Mesenchymal stem cell (in vitro differentiated cells and primary cell): ENCODE data around the gene CLCNKA.

Source experiments
- DNase-seq: peaks from one replicate; pipeline ENCODE4 v3.0.0-alpha.2; 2013
- H2AFZ ChIP-seq: one replicate; pipeline ENCODE4 v1.6.1; 2013; ENCODE audit warnings: low read depth, mild to moderate bottlenecking, control low read depth, inconsistent platforms, low read length, moderate library complexity
- H2AK5ac ChIP-seq: 2 replicates; pipeline ENCODE4 v1.6.1; 2013; ENCODE audit warnings: low read length, moderate library complexity, mild to moderate bottlenecking, inconsistent platforms; ENCODE audit not compliant: severe bottlenecking
- H2BK120ac ChIP-seq: one replicate; pipeline ENCODE4 v1.6.1; 2013; ENCODE audit warnings: low read depth, mild to moderate bottlenecking, inconsistent platforms, low read length, moderate library complexity
- H2BK12ac ChIP-seq, 2 experiments: one replicate each; pipeline ENCODE4 v1.6.1; 2013; ENCODE audit warnings: inconsistent platforms in 2 of 2, low read length in 2 of 2, mild to moderate bottlenecking in 2 of 2, moderate library complexity in 2 of 2, control low read depth in 1 of 2
- H2BK15ac ChIP-seq: one replicate; pipeline ENCODE4 v1.6.1; 2013; ENCODE audit warnings: mild to moderate bottlenecking, low read depth, inconsistent platforms; ENCODE audit not compliant: poor library complexity, severe bottlenecking
- H2BK5ac ChIP-seq: 2 replicates; pipeline ENCODE4 v1.6.1; 2013; ENCODE audit warnings: low read depth, mild to moderate bottlenecking, low read length, control low read depth, inconsistent platforms; ENCODE audit not compliant: poor library complexity, severe bottlenecking
- H3K14ac ChIP-seq, 2 experiments: one replicate each; pipeline ENCODE4 v1.6.1; 2013; ENCODE audit warnings: inconsistent platforms in 2 of 2, low read length in 2 of 2, control low read depth in 1 of 2, mild to moderate bottlenecking in 1 of 2, moderate library complexity in 1 of 2
- H3K18ac ChIP-seq, 2 experiments: one replicate each; pipeline ENCODE4 v1.6.1; 2013; ENCODE audit warnings: inconsistent platforms in 2 of 2, low read length in 2 of 2, control low read depth in 1 of 2, low read depth in 1 of 2, mild to moderate bottlenecking in 1 of 2
- H3K23ac ChIP-seq, 2 experiments: one replicate each; pipeline ENCODE4 v1.6.1; 2013; ENCODE audit warnings: inconsistent platforms in 2 of 2, low read length in 2 of 2, mild to moderate bottlenecking in 2 of 2, moderate library complexity in 2 of 2, control low read depth in 1 of 2
- H3K27ac ChIP-seq: 2 replicates; pipeline ENCODE4 v1.5.1; 2013; ENCODE audit warnings: mild to moderate bottlenecking, moderate library complexity, low read length, control low read depth, inconsistent platforms; ENCODE audit not compliant: poor library complexity, severe bottlenecking
- H3K27me3 ChIP-seq, 2 experiments: 2 replicates each; pipeline versions ENCODE4 v1.6.1 to v1.7.0; 2013; ENCODE audit warnings: low read length in 2 of 2, mild to moderate bottlenecking in 2 of 2, moderate library complexity in 2 of 2, control low read depth in 1 of 2, inconsistent platforms in 1 of 2; ENCODE audit not compliant: control insufficient read depth in 1 of 2, insufficient read depth in 1 of 2
- H3K36me3 ChIP-seq, 2 experiments: 2 replicates each; pipeline versions ENCODE4 v1.6.1 to v1.7.0; 2013; ENCODE audit warnings: low read length in 2 of 2, control low read depth in 1 of 2, inconsistent platforms in 1 of 2, low read depth in 1 of 2, mild to moderate bottlenecking in 1 of 2; ENCODE audit not compliant: insufficient read depth in 2 of 2, control insufficient read depth in 1 of 2
- H3K4ac ChIP-seq, 2 experiments: one replicate each; pipeline ENCODE4 v1.6.1; 2013; ENCODE audit warnings: inconsistent platforms in 2 of 2, low read length in 2 of 2, mild to moderate bottlenecking in 2 of 2, moderate library complexity in 2 of 2, control low read depth in 1 of 2, low read depth in 1 of 2
- H3K4me1 ChIP-seq: 2 replicates; pipeline ENCODE4 v1.6.1; 2013; ENCODE audit warnings: low read depth, low read length, control low read depth; ENCODE audit not compliant: control insufficient read depth, insufficient read depth
- H3K4me2 ChIP-seq: 2 replicates; pipeline ENCODE4 v1.6.1; 2013; ENCODE audit warnings: low read length, mild to moderate bottlenecking, inconsistent platforms; ENCODE audit not compliant: poor library complexity, severe bottlenecking
- H3K4me3 ChIP-seq, 2 experiments: 2 replicates each; pipeline versions ENCODE4 v1.5.1 to v1.7.0; 2013; ENCODE audit warnings: low read length in 2 of 2, mild to moderate bottlenecking in 2 of 2, control low read depth in 1 of 2, low read depth in 1 of 2; ENCODE audit not compliant: insufficient read depth in 1 of 2
- H3K79me1 ChIP-seq: replicated peaks from 2 replicates; pipeline ENCODE4 v1.6.1; 2013; ENCODE audit warnings: mild to moderate bottlenecking, control low read depth, low read length, inconsistent platforms; ENCODE audit not compliant: poor library complexity, severe bottlenecking
- H3K9ac ChIP-seq: 2 replicates; pipeline ENCODE4 v1.7.0; 2013; ENCODE audit warnings: mild to moderate bottlenecking, low read length, moderate library complexity
- H3K9me3 ChIP-seq: 2 replicates; pipeline ENCODE4 v1.7.0; 2013; ENCODE audit warnings: mild to moderate bottlenecking, low read length; ENCODE audit not compliant: control insufficient read depth
- H4K8ac ChIP-seq: one replicate; pipeline ENCODE4 v1.6.1; 2013; ENCODE audit warnings: inconsistent platforms, mild to moderate bottlenecking, low read length, moderate library complexity
- H4K91ac ChIP-seq: one replicate; pipeline ENCODE4 v1.6.1; 2013; ENCODE audit warnings: mild to moderate bottlenecking, low read length, inconsistent platforms
- WGBS: methylation state at CpG from one replicate; pipeline ENCODE4 v1.1.7; 2013; ENCODE audit warnings: mixed read lengths; 5-methylcytosine and 5-hydroxymethylcytosine counted together

The CLCNKA gene

DNA sequence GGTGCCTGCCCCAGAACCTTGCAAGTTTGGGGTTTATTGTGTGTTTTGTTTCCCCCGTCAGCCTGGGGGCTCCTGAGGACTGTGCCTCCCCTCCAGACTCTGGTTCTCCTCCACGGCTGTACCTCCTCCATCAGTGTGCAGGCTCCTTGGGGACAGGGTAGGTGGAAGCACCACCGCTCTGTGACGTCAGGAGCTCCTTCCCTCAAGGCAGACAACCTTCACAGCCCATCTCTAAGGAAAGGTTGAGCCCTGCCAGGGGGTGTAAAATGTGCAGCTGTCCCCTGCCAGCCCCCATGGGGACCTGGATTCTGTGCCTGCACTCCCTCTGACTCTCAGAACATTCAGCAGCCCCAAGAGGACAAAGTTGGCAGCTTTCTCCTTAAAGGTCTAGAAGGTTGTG is 3.5 kb upstream of the CLCNKA start:
- Histone ChIP-seq H3K4ac (peak overlapping the region; percentile 73 to 85), H3K23ac (peak overlapping the region in 1 of 2 experiments; percentile 42), H3K79me1 (no peaks in the 10 kb centered on the region), H3K18ac (peak overlapping the region; percentile 78 to 94), H4K8ac (peak overlapping the region; percentile 67), H2BK12ac (peak overlapping the region; percentile 34 to 79), H3K4me1 (peaks cover 40% of the 10 kb centered on the region), H3K4me3 (peak overlapping the region in 1 of 2 experiments; percentile 76), H4K91ac (peak overlapping the region; percentile 93), H3K27ac (no peak overlapping the region), H3K27me3 (no peaks in the 10 kb centered on the region), H3K4me2 (no peak overlapping the region), H2BK15ac (peak overlapping the region; percentile 12), H3K36me3 (no peaks in the 10 kb centered on the region), H2BK5ac (no peak overlapping the region), H2AFZ (no peak overlapping the region), H3K14ac (no peak overlapping the region), H3K9me3 (no peaks in the 10 kb centered on the region), H2AK5ac (no peak overlapping the region), H2BK120ac (peak overlapping the region; percentile 6), H3K9ac (peak overlapping the region; percentile 86)
- no peak for DNase-seq
- WGBS, result 38% methylated on average over 4 of the region's 4 CpGs

DNA sequence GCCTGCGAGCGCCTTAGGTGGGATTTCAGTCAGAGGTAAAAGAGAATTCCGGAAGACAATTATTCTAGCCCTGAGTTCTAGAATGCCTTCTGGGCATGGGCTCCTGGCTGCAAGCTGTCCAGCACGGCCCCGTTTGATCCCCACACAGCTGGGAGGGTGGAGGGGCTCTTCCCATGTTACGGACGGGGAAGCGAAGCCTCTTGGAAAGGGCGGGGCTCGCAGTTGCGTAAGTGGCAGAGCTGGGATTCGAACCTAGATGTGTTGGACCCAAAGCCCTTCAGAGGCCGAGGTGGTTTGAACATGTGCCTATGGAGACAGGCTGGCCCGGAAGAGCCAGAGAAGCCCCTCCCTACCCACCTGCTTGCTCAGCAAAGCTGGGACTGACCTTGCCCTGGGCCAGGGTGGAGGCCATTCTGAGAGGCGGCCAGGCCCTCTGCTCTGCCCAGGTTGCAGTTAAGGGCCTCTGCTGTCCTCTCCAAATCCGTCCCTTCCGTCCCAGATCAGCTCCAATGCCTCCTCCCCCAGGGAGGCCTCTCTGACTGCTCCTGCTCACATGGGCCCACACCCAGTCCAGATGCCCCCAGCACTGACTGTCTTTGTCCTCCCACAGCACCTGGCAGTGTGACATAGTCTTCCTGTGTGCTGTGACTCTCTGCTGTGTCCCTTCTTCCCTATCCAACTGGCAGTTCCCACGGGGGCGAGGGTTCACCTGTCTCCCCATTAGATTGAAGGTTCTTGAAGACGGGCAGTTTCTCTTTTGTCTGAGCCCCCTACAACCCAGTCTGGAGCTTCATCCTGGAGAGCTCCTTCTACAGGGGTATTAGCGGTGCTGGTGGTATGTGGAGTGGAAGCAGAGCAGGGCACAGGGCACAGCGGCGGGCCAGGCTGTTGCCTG is 2.8 kb upstream of the CLCNKA start:
- Histone ChIP-seq H4K8ac (peak overlapping the region; percentile 67), H3K14ac (peak overlapping the region in 1 of 2 experiments; percentile 11), H3K27ac (no peak overlapping the region), H3K79me1 (no peaks in the 10 kb centered on the region), H2AK5ac (no peak overlapping the region), H2BK5ac (no peak overlapping the region), H4K91ac (peak overlapping the region; percentile 93), H2BK15ac (peak overlapping the region; percentile 55), H3K9me3 (no peaks in the 10 kb centered on the region), H3K4ac (peak overlapping the region in 1 of 2 experiments; percentile 85), H3K4me1 (peaks cover 37% of the 10 kb centered on the region), H3K36me3 (no peaks in the 10 kb centered on the region), H3K4me2 (no peak overlapping the region), H2BK120ac (peak overlapping the region; percentile 29), H2AFZ (no peak overlapping the region), H3K27me3 (no peaks in the 10 kb centered on the region), H3K23ac (no peak overlapping the region), H3K9ac (peak overlapping the region; percentile 86), H2BK12ac (peak overlapping the region; percentile 40 to 81), H3K4me3 (peak overlapping the region in 1 of 2 experiments; percentile 76), H3K18ac (peak overlapping the region; percentile 78 to 80)
- DNase-seq, result no peak
- WGBS, result 93% methylated on average over 23 of the region's 23 CpGs

DNA sequence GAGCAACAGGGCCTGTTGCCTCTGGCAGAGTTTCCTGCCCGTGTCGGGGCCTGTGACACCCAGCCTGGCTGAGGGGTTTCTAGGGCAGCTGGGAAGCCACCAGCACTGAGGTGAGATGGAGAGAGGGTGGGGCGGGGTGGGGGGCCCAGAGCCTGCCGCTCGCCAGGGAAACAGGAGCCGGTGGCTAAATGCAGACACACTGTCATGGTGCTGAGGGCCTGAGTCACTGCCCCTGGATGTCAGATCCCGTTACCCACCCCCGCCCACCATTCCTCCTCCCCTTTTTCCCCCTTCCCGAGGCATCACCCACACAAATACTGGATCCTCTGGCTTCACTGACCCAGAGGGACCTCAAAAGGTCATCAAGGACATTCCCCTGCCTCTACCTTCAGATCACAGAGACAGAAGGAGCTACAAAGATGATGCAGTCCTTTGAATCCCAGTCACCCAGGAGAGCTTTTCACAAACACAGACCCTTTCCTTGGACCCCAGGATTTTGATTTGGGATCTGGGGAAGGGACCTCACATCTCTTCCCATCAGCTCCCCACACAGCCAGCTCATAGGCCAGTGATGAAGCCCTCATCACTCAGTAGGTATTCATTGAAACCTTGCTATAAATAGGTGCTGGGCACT is 2.1 kb upstream of the CLCNKA start:
- Histone ChIP-seq H3K4me2 (no peak overlapping the region), H2BK12ac (peak overlapping the region in 1 of 2 experiments; percentile 49), H3K79me1 (no peaks in the 10 kb centered on the region), H3K4me3 (no peak overlapping the region), H3K18ac (peak overlapping the region; percentile 55 to 80), H3K27me3 (peaks cover 0 to 1% of the 10 kb centered on the region in 2 experiments), H3K36me3 (no peaks in the 10 kb centered on the region), H2BK5ac (no peak overlapping the region), H2AFZ (no peak overlapping the region), H3K23ac (no peak overlapping the region), H2BK120ac (peak overlapping the region; percentile 29), H3K9ac (peak overlapping the region; percentile 45), H2BK15ac (no peak overlapping the region), H4K8ac (peak overlapping the region; percentile 55), H3K4me1 (peaks cover 37% of the 10 kb centered on the region), H3K27ac (no peak overlapping the region), H2AK5ac (no peak overlapping the region), H3K9me3 (no peaks in the 10 kb centered on the region), H3K4ac (no peak overlapping the region), H4K91ac (no peak overlapping the region), H3K14ac (peak overlapping the region in 1 of 2 experiments; percentile 11)
- peak; percentile 86 for DNase-seq
- 22% methylated on average over 5 of the region's 9 CpGs for WGBS

DNA sequence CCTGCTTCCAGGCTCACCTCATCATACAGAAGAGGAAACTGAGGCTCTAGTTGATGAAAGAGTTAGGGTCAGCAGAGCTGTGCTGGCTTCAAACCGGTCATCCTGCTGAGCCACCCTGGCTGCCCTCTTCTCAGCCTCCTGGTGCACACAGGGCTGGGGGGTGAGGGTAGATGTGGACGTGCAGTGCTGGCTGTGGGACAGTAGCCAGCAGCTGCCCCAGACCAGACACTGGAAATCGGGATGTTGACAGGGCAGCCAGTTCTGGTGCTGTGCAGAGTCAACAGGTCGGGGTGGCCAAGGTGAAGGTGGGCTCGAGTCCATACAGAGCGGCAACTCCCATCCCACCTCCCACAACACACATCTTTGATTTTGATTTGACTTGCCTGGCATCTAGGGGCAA is 1.5 kb upstream of the CLCNKA start:
- Histone ChIP-seq H3K79me1 (no peaks in the 10 kb centered on the region), H3K4ac (peak overlapping the region in 1 of 2 experiments; percentile 53), H2BK12ac (peak overlapping the region in 1 of 2 experiments; percentile 41), H3K36me3 (no peaks in the 10 kb centered on the region), H2AK5ac (no peak overlapping the region), H3K18ac (no peak overlapping the region), H4K91ac (peak overlapping the region; percentile 74), H3K4me3 (no peak overlapping the region), H2AFZ (no peak overlapping the region), H2BK120ac (no peak overlapping the region), H2BK15ac (peak overlapping the region; percentile 4), H3K14ac (peak overlapping the region in 1 of 2 experiments; percentile 67), H3K4me2 (no peak overlapping the region), H2BK5ac (no peak overlapping the region), H3K9me3 (no peaks in the 10 kb centered on the region), H3K27ac (no peak overlapping the region), H4K8ac (peak overlapping the region; percentile 29), H3K4me1 (peaks cover 36% of the 10 kb centered on the region), H3K23ac (no peak overlapping the region), H3K9ac (no peak overlapping the region), H3K27me3 (peaks cover 0 to 4% of the 10 kb centered on the region in 2 experiments)
- no peak for DNase-seq
- 90% methylated on average over 6 of the region's 6 CpGs for WGBS
